ENCODE results near the gene GLIS1. TPM values are rescaled to one million over a fixed set of nuclear protein-coding genes. Genes with fewer than 3 reads are reported as not detected.

The GLIS1 gene
- total RNA-seq, 1 experiment from 2014 or later: 0.28 TPM

DNA sequence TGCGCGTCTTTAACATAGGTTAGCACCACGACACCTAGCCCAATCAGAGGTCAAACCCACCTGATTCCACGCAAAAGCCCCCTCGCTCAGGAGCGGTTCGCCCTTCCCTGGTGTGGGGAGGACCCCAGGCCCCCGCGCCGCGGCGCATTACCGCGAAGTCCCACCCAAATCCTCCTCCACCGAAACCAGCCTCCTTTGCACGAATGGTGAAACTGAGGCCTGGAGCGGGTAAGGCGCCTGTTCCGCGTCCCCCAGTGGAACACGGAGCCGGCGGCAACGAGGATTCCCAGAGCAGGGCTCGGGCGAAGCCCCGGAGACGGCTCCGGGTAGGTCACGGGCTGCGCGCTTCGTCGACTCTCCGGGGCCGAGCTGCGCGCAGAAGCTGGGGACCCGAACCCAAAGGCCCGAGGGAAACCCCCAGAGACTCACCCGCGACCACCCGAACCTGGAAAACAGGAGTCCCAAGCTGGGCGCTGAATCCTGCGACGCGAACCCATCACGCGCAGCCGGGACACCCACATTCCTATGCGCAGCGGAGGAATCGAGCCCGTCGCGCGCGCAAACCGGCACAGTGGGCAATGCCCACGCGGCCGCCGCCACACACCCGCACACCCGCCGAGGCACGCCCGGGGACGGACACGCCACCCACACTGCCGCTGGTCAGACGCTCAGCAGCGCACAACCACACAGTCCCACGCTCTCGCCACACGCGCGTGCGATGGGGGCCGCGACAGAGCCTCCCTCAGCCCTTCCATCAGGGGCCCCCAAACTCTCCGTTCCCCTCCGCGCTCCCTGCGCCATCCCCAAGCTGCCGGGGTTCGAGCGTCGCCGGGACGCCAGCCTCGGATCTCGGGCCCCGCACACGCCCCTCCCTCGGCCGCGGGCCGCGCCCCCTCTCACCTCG lies 507 bp downstream of the GLIS1 start:
- Mint-ChIP-seq H3K4me3 (peak overlapping the region; percentile 52 to 73), H3K36me3 (ENCODE audit: insufficient read depth in 1 of 3, low read depth in 3 of 3) (no peaks in the 10 kb centered on the region), H3K9me3 (peaks cover 4% of the 10 kb centered on the region in 2 experiments; a peak in 3 of 5 replicates), H3K27ac (no peak overlapping the region), H3K27me3 (ENCODE audit: low read depth) (peaks cover 94% of the 10 kb centered on the region), H3K4me1 (peaks cover 9 to 17% of the 10 kb centered on the region in 2 experiments)
- peaks cover 11% of the 10 kb centered on the region for H3K23me2 ChIP-seq (ENCODE audit: insufficient read length, low read depth, low read length, poor library complexity, severe bottlenecking)
- no peak overlapping the region for H3K18ac ChIP-seq (ENCODE audit: insufficient read length, low read depth, low read length)
- H2BK20ac ChIP-seq (ENCODE audit: low read depth, low read length, poor library complexity, severe bottlenecking): no peak overlapping the region
- H3K9ac ChIP-seq (ENCODE audit: extremely low read depth, insufficient read length, low read length): no peak overlapping the region
- TF ChIP-seq, protein P1, sequence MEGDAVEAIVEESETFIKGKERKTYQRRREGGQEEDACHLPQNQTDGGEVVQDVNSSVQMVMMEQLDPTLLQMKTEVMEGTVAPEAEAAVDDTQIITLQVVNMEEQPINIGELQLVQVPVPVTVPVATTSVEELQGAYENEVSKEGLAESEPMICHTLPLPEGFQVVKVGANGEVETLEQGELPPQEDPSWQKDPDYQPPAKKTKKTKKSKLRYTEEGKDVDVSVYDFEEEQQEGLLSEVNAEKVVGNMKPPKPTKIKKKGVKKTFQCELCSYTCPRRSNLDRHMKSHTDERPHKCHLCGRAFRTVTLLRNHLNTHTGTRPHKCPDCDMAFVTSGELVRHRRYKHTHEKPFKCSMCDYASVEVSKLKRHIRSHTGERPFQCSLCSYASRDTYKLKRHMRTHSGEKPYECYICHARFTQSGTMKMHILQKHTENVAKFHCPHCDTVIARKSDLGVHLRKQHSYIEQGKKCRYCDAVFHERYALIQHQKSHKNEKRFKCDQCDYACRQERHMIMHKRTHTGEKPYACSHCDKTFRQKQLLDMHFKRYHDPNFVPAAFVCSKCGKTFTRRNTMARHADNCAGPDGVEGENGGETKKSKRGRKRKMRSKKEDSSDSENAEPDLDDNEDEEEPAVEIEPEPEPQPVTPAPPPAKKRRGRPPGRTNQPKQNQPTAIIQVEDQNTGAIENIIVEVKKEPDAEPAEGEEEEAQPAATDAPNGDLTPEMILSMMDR (conservative IDR thresholded peaks at IDR 0.05): no peak
- H3K14ac ChIP-seq (ENCODE audit: insufficient read depth, low read length): no peak overlapping the region; the same call in 1 of the 2 replicates
- peak overlapping the region; percentile 57 for H3K4me2 ChIP-seq (ENCODE audit: insufficient read depth, insufficient read length, low read length)
- no peak overlapping the region for H3T11ph ChIP-seq (ENCODE audit: low read length)
- no peak overlapping the region for H4K8ac ChIP-seq (replicated peaks; ENCODE audit: insufficient read length, low read depth, low read length)
- no peak overlapping the region for H2BK5ac ChIP-seq (ENCODE audit: insufficient read length, low read length)
- no peaks in the 10 kb centered on the region for H3K79me2 ChIP-seq (ENCODE audit: insufficient read depth, low read length)
- H2BK120ac ChIP-seq (ENCODE audit: low read depth, low read length, poor library complexity, severe bottlenecking): no peak overlapping the region
- H2BK15ac ChIP-seq (ENCODE audit: low read depth, low read length): no peak overlapping the region
- H3K27me3 ChIP-seq (ENCODE audit: insufficient read depth, low read length): peaks cover 47% of the 10 kb centered on the region
- WGBS (ENCODE audit: extremely low coverage, insufficient read length, low lambda C conversion rate): no CpG with 5 or more reads among the region's 101 CpGs
- H3K56ac ChIP-seq (ENCODE audit: insufficient read length, low read depth, low read length): no peak overlapping the region
- no peaks in the 10 kb centered on the region for H3K9me3 ChIP-seq (ENCODE audit: control insufficient read depth, low read depth, low read length)
- no peaks in the 10 kb centered on the region for H4K20me1 ChIP-seq (ENCODE audit: control insufficient read depth, insufficient read depth, insufficient read length)
- H3K27ac ChIP-seq (ENCODE audit: insufficient read length, low read depth, low read length): no peak overlapping the region
- H2BK12ac ChIP-seq (ENCODE audit: insufficient read length, low read depth, low read length): no peak overlapping the region
- no peak overlapping the region for H2AFZ ChIP-seq (ENCODE audit: low read length)
- no peaks in the 10 kb centered on the region for H3K4me1 ChIP-seq (ENCODE audit: insufficient read depth, low read length)
- DNase-seq: no peak
- no peaks in the 10 kb centered on the region for H3K79me1 ChIP-seq (ENCODE audit: insufficient read depth, low read depth, low read length, poor library complexity, severe bottlenecking)
- no peak overlapping the region for H4K5ac ChIP-seq (ENCODE audit: insufficient read length, low read depth, low read length)
- H3K23ac ChIP-seq (ENCODE audit: insufficient read length, low read depth, low read length): no peak overlapping the region
- H3K4ac ChIP-seq (ENCODE audit: low read depth, low read length): no peak overlapping the region
- H2AK5ac ChIP-seq (ENCODE audit: insufficient read length, low read length): no peak overlapping the region
- H4K91ac ChIP-seq (ENCODE audit: insufficient read length, low read depth, low read length): no peak overlapping the region
